NCI-H1436 treated with DMSO at 0.1 percent for 48 hours (cell line): ENCODE measurements around the gene ADAMTSL3.

Experiments
- DNase-seq: peaks from one replicate; lab custom pipeline; 2025; lab: John Stamatoyannopoulos, UW

Gene ADAMTSL3

DNA sequence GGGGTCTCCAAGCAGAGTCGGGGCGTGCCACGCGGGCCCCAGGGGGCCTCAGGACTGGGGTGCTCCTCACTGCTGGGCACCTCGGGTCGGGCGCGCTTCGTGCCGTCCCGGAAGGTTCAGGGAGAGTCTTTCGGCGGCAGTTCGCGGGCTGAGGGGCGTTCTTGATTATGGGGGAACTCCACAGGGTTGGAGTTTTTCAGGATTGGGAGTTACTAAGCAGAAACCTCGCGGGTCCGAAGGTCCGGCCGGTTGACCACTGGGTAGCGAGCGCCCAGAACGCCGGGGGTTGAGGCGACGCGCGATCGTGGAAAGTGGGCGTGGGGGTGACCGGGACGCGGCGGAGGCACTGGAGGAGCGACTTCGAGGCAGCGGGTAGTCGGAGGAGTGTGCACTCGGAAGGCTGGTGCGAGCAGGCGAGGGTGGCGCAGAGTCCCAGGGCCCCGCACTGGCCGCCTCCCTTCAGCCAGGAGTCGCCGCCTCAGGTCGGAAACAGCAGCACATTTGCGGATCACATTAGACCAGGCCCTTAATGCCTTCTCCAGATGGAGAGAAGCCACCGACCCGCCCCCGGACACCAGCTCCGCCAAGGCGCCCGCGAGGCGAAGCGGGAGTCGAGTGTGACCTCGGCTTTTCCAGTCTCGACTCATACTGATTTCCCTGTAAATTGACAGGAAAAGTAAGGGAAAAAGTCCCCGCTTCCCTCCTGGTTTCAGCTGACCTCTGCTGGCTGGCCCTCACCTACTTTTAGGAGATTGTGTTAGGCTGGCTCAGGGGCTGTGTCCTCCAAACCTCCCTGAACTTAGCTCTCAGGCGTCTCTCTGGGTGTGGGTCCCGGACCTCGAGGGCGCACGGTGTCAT lies 685 bp downstream of the ADAMTSL3 start:
- DNase-seq: no peak

- DNase-seq: no peak
Measured at GRCh38 chr15:83655237-83655616, 1.3 kb downstream of the ADAMTSL3 start.

- no peak for DNase-seq
Measured at GRCh38 chr15:83656192-83656591, 2.3 kb downstream of the ADAMTSL3 start.

GRCh38 chr15:83656943-83657528 lies 3.1 kb downstream of the ADAMTSL3 start:
- no peak for DNase-seq

DNA sequence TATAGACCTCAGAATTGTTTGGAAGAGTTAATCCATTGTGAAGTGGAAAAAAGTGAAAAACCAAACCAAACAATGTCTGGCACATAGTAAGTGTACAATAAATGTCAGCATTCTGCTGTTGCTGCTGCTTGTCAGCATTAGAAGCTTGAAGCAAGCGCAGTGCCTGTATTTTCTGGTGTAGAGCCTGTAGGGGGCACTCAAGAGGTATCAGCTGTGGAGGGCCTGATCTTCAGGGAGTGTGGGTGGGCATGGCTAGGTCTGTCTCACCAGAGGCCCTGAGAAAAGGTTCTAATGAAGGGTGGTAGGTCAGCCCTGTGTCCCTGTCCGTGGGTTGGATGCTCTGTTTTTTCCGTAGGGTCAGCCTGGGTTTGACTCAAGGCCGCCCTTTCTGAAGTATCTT lies 3.6 kb downstream of the ADAMTSL3 start:
- no peak for DNase-seq

DNA sequence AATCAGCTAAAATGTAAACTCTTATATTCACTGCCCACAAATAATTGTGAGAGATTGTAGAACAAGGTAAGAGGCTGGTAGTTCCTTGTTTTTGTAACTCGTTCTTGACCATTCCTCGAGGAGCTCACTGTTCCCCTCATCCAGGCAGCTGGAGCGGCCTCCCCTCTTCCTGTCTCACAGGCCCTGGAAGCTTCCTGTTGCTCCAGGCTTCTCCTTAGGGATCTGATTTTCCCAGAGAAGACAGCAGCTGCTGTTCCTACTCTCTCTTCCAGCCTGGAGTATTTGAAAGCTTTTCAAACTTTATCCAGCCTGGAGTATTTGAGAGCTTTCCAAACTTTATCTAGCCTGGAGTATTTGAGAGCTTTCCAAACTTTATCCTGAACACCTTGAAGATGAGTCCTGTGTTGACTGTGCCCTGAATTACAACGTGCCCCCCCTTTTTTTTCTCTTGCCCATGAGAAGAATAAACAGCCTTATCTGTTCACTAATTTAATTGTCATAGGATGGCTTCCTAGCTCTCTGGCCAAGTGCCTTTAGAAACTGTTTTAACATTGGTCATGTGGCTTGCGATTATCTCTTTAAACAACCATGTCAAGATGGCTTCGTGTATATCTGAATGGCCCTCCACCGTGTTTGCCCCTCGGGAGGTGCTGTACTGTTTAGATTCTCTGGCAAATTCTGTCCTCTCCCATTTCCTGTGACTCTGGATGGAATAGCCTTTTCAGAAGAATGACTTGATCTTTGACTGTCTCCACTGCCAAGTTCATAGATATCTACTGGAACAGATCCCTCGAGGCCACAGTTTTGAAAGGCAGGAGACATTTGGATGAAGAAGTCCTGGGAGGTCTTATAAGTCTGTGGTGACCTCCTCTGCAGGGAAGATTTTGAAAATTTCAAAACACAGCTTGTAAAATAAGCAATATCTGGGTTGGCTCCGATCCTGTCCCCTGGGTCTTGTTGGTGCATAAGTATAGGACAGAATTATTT lies 4.8 kb downstream of the ADAMTSL3 start:
- DNase-seq: no peak

DNA sequence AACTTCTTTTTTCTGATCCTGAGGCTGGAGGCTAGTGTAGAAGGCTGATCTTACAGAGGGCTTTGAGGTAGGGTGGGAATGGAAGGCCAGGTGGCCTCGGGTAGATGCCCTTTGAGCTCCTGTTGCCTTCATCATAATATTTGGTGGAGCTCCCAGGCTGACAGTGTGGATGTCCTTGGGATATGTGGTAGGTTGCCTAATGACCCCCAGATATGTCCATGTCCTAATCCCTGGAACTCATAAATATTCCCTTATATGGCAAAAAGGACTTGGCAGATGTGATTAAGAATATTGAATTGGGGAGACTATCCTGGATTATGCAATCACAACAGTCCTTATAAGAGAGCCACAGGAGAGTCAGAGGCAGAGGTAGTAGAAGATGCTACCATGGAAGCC lies 5.5 kb downstream of the ADAMTSL3 start:
- no peak for DNase-seq

- no peak for DNase-seq
Measured at GRCh38 chr15:83665480-83665879, 11.6 kb downstream of the ADAMTSL3 start.

DNA sequence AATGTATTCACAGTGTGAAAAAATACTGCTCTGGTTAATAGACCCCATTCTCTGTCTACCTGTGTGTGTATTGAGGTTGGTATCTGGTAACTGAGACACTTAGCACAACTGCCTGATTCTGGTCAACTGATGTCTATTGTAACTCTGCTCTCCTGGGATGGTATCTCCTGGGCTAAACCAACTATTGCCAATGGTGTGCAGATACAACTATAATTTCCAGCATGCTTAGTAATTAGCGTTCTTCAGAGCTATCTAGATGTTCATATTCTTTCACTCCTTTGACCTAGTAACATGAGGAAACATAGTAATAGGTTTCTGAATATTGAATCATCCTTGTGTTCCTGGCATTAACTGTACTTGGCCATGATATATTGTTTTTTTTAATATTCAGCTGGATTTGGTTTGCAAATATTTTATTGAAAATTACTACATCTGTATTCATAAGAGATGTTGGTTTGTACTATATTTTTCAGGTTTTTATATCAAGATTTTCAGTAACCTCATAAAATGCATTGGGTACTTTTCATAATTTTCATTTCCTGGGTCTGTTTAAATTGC lies 16.8 kb downstream of the ADAMTSL3 start:
- no peak for DNase-seq

DNA sequence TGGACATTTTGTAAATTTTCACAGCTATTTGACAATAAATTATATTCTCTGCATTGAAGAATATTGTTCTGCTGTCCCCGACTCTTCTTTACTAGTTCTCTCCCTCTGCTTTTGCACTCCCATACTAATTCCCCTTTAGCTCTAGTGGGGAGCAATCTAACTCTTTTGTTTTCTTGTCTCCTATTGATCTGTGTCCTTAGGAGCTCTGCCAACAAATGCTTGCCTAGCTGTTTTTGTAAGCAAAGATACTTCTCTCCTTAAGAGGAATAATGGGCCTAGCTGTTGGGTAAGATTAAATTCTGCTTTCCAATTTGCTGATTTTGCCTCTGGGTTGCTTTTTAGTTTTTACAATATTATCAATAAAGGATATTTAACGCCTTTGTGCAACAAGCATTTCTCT lies 17.7 kb downstream of the ADAMTSL3 start:
- no peak for DNase-seq

- no peak for DNase-seq
Measured at GRCh38 chr15:83673385-83673784, 19.5 kb downstream of the ADAMTSL3 start.

- DNase-seq: no peak
Measured at GRCh38 chr15:83682476-83683088, 28.7 kb downstream of the ADAMTSL3 start.

GRCh38 chr15:83685916-83686332 lies 32.0 kb downstream of the ADAMTSL3 start:
- no peak for DNase-seq

GRCh38 chr15:83688201-83688600 lies 34.3 kb downstream of the ADAMTSL3 start:
- no peak for DNase-seq

- no peak for DNase-seq
Measured at GRCh38 chr15:83690676-83691075, 36.8 kb downstream of the ADAMTSL3 start.

- no peak for DNase-seq
Measured at GRCh38 chr15:83692746-83693581, 39.0 kb downstream of the ADAMTSL3 start.

GRCh38 chr15:83694015-83694414 lies 40.1 kb downstream of the ADAMTSL3 start:
- no peak for DNase-seq

- no peak for DNase-seq
Measured at GRCh38 chr15:83694536-83694935, 40.6 kb downstream of the ADAMTSL3 start.

DNA sequence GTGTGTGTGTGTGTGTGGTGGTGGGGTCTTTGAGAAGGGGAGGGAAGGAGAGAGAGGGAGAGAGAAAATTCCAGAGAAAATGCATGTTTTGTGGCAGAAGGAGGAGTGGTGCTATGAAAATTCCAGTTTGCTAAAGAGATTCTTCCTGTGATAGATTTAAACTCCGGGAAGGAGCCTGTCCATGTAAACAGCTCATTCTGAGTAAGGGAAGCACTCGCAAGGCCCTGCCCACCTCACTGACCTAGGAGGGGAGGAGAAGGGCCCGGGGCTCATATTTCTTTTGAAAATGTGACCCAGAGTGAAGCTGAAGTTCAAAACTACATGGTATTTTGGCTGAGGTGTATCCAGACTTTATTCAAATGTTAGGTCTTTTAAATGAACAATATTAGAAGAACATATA lies 41.3 kb downstream of the ADAMTSL3 start:
- DNase-seq: no peak

GRCh38 chr15:83695901-83696425 lies 42.0 kb downstream of the ADAMTSL3 start:
- no peak for DNase-seq

DNA sequence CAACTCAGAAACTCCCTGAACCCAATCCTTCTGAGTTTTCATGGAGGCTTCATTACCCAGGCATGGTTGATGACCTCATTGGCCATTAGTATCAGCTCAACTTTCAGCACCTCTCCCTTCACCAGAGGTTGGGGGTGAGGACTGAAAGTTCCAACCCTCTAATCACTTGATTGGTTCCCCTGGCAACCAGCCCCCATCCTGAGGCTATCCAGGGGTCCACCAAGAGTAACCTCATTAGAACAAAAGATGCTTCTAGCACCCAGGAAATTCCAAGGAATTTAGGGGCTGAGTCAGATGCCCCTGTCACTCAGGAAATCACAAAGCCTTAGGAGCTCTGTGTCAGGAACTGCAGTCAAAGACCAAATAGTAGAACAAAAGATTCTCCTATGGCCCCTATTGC lies 43.8 kb downstream of the ADAMTSL3 start:
- no peak for DNase-seq
